Limb (tissue), 2 donors: ENCODE data around the gene DYNC1I1.

Experiments
- DNase-seq, 2 donors: peaks; one replicate each; pipeline ENCODE4 v3.0.0-alpha.2; 2016; ENCODE audit errors: extremely low spot score in 2 of 2

The DYNC1I1 gene

DNA sequence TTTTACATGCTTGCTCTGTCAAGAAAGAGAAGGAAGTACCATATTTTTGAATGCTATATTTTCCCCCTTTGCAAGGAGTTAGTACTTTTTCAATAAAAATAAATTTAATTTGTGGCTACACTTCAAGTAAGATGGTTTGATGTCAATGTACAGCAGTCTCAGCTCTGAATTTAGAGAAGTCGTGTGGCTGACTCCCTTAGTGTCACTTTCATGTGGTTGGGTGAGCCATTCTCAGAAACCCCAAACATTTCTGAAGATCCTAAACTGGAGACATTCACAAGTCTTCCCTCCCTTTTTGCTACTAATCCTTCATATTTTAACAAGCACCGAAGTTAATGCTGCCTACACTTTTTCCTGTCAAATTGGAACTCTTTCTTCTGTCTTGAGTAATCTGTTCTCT is 244.4 kb downstream of the DYNC1I1 start:
- no peak for DNase-seq

DNA sequence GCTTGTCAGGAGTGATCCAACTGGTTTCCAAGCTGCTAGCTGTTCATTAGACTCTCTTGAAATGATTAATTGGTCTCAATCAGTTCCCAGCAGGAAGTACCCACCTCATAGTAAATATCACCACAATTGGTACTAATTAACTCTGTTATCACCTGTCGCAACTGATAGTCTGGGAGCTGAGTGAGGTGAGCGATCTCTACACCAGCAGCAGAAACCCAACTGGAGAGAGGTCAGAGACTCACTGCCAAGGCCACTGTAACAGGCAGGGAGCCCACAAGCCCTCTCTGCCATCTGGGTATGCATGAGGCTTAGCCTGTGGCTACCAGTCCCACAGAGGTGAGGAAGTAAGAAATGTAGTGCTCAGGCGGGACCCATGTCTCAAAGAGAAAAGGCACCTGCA is 245.5 kb downstream of the DYNC1I1 start:
- no peak for DNase-seq

DNA sequence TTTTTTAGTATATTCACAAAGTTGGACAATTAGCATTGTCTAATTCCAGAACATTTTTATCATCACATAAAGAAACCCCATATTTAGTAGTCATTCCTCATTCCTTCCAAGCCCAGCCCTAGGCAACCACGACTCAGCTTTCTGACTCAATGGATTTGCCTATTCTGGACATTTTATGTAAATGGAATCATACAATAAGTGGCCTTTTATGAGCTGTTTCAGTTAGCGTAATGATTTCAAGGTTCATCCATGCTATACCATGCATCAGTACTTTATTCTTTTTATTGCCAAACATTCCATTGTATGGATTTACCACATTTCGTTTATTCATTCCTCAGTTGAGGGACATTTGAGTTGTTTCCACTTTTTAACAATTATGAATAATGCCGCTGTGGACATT is 249.2 kb downstream of the DYNC1I1 start:
- DNase-seq: no peak

DNA sequence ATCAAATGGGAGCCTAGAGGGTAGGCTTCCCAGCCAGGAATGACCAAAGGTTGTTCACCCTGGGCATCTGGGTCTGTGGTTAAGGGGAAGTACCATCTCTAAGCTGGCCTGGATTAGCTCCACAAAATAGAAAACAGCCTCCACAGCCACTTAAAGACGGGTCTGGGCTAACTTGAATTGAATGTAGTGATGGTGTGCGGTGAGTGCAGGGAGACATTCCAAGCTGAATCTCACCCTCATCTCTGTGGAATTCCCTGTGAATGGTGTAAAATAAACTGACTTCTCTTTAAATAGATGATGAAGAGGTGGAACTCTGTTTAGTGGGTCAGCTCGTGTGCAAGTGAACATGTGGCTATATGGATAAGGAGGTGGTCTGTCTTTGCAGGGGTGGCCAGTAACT is 251.0 kb downstream of the DYNC1I1 start:
- DNase-seq: no peak

DNA sequence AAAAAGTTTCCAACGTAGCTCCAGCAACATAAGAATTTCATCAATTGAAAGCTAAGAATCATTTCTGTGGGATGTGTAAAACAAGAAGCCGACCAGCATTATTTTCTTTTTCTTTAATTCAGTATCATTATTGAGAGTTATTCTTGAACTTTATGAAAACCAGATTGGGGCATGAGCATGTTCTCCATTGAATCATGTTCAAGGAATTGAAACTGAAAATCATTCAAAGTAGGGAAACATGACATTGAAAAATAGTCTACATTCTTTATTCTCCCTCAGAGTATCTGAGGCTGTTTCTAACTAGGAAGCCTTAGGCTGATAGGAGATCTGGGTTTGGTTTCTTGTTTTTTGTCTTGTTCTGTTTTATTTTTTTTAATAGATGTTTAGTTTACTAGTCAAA is 253.7 kb downstream of the DYNC1I1 start:
- DNase-seq: no peak

DNA sequence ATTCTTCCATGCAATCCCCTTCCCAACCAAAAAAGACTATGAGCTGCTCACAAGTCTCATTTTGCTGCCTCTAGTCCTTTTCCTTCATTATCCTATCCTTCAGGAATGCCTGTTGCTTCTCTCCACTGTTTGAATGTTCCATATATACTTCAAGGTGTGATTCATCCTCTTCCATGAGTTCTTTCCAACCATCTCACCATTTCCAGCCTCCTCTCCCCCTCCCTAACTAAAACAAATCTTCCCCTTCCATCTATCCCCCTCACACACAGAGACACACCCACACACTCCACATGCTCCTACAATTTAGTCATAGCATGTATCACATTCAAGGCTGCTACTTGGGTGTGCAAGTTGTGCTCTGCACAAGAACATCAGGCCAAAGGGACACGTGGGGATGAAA is 254.3 kb downstream of the DYNC1I1 start:
- no peak for DNase-seq

DNA sequence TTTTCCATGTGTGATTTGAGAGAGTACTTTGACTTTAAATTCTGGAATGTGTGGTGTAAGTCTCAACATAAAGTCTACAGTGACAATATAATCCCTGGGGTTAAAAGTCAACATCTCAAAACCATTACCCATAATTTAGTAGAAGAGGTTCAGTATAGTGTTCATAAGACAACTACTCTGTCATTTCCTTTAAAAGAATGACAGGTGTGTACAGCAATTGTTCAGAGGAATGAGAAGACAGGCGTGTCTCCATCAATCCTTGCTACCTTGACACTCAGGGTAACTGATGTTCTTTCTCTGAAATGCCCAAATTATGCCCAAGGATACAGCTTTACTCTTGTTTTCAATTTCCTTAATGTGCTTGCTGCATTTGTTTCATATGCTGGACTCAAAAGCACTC is 256.4 kb downstream of the DYNC1I1 start:
- DNase-seq: no peak

DNA sequence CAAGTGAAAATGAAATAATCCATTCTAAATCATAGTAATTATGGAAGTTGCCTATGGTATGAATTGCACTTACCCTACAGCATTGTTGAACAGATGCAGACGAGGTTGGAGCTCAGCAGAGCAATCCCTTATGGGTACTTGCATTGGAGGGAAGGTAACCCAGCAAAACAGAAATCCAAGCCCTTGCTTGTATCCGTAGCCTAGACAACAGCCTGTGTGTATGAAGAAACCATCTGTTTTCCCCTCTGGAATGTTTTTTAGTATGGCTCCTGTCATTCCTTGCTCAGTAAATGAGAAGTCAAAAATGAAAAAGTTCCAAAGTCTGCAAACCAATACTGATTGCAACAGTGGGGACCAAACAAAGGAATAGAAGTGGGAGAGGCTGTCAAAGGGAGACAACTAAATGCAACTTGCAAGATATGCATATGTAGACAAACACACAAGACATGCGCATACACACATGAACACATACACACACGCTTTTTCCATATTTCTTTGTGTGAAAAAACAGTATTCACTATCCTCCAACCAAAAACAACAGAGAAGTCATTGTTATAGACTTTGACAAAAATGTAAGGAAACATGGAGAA is 260.8 kb downstream of the DYNC1I1 start:
- DNase-seq: peak in 1 of 2 donors; percentile 56

DNA sequence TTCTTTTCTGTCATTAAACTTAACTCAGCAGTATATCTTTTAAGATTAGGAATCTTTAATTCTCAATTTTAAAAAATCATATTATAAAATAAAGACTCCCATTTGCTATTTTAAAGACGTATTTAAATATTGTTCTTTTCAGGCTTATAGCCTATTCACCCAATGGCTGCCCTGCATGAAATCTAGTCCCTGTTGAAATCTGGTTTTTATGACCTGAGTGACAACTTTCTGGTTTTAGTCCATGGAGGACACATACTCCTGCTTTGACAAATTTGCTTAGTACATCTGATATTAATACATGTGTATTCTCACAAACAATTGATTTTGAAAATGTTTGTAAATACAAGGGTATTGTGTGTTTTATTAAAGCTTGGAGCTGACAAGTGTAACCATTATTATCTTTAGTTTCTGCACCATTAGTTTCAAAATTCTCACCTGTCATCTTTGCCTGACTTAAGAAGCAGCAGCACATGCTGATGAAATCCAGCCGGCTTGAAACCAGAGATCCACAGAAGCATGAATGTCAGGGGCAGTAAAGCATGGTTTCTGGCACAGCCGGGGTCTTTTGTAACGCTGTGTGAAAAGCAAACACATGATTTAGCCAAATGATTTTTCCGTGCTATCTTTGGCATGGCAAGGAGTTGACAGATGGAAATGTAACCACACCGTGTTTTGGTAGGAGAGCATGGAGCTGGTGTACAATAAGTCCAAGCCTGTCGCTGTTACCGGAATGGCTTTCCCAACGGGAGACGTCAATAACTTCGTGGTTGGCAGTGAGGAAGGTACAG is 262.8 kb downstream of the DYNC1I1 start:
- peak; percentile 55 to 57 for DNase-seq

DNA sequence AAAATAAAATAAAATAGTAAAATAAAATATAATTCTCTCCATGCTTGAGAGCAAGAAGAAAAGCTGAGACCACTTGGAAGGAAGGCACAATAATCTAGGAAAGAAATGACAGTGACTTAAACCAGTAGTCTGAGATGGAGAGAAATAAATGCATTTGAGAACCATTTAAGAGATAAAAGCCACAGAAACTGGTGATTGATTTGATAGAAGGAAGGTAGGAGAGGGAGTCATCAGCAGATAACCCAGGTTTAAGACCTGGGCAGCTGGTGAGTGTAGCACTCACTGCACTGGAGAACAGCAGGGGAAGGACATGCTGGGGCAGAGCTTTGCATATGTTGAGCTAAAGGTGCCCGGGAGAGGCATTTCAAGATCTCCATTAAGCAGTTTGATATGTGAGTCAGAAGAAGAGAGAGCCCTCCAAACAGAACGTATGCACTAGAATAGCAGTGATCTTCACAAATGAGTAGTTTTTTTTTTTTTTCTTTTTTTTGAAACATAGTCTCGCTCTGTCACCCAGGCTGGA is 268.0 kb downstream of the DYNC1I1 start:
- DNase-seq: no peak

DNA sequence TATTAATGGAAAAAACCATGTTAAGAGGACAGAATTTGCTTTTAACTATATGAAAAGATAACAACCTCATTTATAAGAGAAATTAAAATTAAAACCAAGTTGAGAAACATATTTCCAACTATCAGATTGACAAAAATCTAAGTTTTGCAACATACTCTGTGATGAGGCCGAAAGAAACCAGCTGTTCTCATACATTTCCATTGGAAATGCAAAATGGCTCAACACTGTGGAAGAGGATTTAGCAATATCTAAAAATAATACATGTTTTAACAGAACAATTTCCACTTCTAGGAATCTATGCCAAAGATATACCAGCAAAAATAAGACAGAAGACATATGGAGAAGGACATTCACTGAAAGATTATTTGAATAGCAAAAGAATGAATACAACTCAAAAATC is 268.8 kb downstream of the DYNC1I1 start:
- DNase-seq: no peak

DNA sequence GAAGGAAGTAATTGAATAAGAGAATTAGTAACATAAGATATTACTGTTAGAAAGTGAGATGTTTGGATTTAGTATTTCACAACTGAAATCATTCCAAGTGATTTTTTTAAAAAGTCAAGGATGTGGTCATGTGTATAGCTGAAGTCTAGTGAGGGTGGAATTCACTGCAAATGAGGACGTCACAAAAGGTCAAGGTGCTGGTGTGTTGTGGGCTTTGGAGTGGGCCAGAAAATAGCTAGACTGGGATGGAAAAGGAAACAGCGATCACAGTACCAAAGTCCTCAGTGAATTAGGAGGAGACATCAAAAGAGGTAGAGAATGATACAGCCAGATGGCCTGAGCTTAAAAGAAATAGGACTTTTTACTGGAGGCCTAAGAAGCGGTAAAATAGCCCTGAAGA is 272.8 kb downstream of the DYNC1I1 start:
- DNase-seq: no peak

DNA sequence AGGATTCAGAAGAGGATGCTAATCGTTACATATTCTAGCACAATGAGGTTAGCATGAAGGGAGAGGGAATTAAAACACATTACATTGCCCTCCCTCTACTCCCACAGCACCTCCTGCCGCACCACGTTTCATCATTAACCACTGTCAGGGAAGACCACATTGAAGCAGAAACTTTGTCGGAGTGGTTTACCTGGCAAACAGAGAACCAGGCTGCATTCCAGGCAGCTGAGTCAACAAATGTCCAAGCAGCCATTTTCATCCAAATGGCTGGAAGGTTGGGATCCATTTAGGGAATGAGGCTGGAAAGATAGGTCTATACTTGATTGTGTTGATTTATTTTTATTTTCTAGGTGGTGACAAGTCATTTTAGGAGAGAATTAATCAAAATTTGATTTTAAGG is 273.6 kb downstream of the DYNC1I1 start:
- DNase-seq: no peak

DNA sequence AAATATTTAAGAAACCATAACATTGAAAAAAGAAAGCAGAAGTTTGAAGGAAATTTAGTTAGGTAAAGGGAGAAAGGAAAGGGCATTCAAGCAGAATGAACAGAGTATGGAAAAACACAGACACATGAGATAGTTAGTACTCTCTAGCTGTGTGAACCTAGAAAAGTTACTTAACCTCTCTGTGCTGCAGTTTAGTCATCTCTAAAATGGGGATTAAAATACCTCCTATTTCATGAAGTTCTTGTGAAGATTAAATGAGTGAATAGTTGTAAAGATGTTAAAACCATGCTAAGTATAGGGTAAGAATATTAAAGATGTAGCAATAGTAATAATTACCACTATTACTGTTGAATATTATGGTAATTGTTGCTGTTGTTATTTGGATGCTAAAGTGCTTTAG is 279.9 kb downstream of the DYNC1I1 start:
- DNase-seq: no peak

DNA sequence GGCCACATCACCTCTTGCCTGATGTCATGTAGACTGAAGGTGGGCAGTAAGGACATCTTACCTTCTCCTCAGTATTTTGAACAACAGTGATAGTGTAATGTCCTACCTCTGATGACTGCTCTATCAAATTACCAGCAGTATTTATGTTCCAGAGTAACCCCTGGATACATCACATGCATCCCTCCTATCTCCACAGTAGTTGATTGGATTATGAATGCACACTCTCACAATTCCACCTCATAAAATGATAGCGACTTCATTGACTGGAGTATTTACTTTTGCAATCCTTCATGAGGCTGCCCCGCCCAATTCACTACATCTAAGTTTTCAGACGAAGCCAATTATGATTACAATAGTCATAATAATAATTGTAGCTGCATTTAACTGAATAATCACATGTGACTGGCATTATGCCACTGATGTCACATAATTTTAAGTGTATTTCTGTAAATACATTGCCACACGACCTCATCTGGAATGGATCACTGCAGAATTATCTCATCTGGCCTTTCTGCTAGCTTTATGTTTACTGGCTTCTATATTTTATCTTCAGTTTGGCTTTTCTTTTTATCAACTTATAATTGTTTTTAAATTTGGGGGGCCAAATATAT is 280.6 kb downstream of the DYNC1I1 start:
- DNase-seq: no peak

DNA sequence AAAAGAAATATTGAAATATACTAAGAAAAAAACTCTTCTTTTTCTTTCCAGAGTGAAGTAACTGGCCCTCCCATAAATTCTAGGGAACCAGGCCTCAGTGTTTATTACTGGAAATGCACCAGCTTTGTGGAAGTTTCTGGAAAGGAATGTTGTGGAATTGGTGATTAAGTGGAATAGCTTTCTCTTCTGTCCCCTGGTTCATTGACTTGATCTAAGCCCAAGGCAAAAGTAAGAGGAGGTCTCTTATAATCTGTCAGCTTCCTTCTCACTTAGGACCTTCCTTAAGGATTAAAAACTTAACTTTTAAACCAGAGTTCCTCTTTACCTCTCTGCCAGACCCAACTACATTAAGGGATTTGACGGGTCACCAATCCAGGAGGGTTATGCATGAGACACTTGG is 283.4 kb downstream of the DYNC1I1 start:
- no peak for DNase-seq

DNA sequence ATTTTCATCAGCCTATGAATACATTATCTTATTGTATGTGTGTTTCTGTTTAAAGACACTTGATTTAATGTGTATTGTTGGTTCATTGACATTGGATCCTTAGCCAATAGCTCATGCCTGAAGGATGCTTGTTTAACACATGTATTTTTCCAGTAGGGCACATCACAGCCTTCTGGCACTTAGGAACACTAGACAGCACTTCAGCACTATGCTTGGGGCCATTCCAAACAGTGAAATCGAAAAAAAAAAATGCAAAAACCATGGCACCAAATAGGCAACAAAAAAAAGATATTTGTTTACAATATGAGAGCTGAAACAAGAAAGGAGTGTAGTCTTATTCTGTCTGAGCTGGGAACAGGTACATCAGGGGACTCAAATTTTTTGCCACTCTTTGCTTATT is 286.7 kb downstream of the DYNC1I1 start:
- no peak for DNase-seq

DNA sequence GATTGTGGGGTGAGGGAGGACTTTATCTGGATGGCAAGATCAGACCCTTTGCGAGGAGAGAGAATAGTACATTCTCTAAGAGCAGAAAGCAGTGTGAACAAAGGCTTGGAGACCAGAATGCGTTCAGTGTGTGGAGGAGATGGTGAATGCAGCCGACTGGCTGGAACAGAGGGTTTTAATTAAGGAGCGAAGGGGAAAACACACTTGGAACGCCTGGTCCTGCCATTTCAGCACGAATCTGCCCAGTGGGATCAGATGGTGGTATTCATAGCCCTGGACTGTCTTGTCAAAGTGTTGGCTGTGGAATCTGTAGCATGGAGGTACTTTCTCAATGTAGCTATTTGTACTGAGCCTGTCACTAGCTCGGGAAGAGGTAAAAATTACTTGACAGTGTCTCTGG is 288.7 kb downstream of the DYNC1I1 start:
- DNase-seq: no peak

DNA sequence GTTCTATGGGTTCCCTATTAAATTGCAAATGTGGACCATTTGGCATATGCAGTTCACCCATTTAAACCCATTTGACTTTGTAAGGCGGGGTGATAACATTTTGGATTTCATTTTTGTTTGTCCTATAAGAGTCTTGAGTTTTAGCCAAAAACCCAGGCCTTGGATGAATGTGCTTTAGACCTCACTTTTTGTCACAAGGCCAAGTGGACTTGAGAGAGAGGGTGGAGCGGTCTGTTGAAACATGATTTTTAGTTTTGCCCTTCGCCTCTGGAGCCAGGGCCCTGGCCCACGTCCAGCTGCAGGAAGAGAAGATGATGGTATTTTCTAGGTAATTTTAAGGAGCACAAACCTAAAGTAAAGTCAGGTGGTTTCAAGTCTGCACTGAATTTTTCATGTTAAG is 289.5 kb downstream of the DYNC1I1 start:
- peak in 1 of 2 donors; percentile 53 for DNase-seq

DNA sequence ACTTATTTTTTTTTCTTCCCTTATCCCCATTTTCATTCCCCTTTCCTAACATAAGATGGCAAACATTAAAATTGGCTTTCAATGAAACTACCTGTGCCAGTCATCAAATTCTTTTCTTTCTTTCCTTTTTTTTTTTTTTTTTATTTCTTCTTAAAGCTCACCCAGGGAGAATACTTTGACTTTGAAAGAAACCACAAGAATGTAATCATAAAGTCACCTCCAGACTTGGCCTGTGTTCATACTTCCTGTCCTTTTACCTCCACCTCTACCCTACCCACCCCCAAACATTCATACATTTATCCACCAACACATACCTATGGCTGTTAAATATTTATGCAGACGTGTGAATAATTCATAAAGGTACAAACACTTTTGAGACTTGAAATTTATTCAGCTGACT is 295.0 kb downstream of the DYNC1I1 start:
- DNase-seq: no peak

DNA sequence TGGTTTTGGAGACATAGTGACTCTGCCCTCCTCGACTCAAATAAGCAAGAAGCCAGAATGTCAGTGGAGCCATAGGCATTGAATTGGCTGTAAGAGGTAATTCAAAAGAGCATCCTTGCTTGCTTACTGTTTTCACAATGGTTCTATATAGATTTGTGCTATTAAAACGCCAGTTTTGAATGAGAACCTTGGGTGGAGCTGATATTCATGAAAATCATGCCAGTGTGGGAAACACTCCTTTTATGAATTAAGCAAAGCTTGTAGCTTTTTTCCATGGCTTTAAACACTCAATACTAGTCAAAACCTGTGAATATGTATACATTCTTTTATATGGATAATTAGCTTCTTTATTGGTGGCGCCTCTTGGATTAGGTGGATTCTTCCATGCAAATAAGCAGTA is 297.0 kb downstream of the DYNC1I1 start:
- DNase-seq: no peak

DNA sequence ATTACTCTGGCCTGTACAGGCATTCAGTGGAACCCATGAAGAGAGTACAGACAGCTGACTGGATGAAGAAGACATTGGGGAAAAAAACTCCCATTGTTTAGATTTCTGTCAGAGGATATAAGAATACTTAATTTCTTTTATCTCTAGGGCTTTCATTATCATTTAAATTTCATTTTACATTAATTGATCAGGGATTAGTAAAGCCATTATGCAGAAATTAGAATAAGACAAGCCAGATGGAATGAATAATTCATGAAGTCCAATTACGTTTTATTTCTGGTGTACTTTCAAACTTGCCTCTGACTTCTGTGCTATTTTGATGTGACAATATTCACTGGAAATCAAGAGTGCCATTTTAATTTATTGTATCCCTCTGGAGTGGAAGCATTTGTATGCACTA is 302.5 kb downstream of the DYNC1I1 start:
- no peak for DNase-seq
